GM04503 (cell line): ENCODE results near the gene DHDH.

ENCODE experiments used
- DNase-seq: peaks from one replicate; pipeline ENCODE4 v3.0.0-alpha.2; 2012; ENCODE audit warnings: low read depth

Gene DHDH

GRCh38 chr19:48950830-48951519 lies 17.5 kb downstream of the DHDH start:
- DNase-seq = no peak

GRCh38 chr19:48953141-48953540 lies 19.6 kb downstream of the DHDH start:
- no peak for DNase-seq

- DNase-seq = no peak
These were observed 20.6 kb downstream of the DHDH start for GRCh38 chr19:48953990-48954594.

GRCh38 chr19:48954595-48955307 lies 21.3 kb downstream of the DHDH start, which contains the start of gene BAX:
Gene BAX (plus strand): TSS chr19:48954875. CDS start chr19:48954929, 54 bp downstream.
- DNase-seq = peak; percentile 55

GRCh38 chr19:48955308-48955958 lies 21.9 kb downstream of the DHDH start:
- DNase-seq = no peak

GRCh38 chr19:48958006-48958405 lies 24.5 kb downstream of the DHDH start:
- DNase-seq = no peak

GRCh38 chr19:48959341-48960239 lies 26.1 kb downstream of the DHDH start:
- no peak for DNase-seq

- no peak for DNase-seq
These were observed 27.7 kb downstream of the DHDH start for GRCh38 chr19:48961051-48961649.

GRCh38 chr19:48961673-48962028 lies 28.2 kb downstream of the DHDH start:
- DNase-seq = no peak

- no peak for DNase-seq
These were observed 28.7 kb downstream of the DHDH start for GRCh38 chr19:48962029-48962848.

GRCh38 chr19:48962849-48963165 lies 29.3 kb downstream of the DHDH start:
- DNase-seq = no peak

GRCh38 chr19:48963371-48964204 lies 30.1 kb downstream of the DHDH start:
- no peak for DNase-seq

GRCh38 chr19:48964205-48965039 lies 30.9 kb downstream of the DHDH start:
- no peak for DNase-seq

GRCh38 chr19:48965040-48965805 lies 31.7 kb downstream of the DHDH start, which contains the start of gene FTL:
Gene FTL (plus strand): TSS chr19:48965309. CDS start chr19:48965508, 199 bp downstream.
- DNase-seq = peak; percentile 61

- no peak for DNase-seq
These were observed 32.5 kb downstream of the DHDH start for GRCh38 chr19:48965806-48966540.

GRCh38 chr19:48966541-48967345 lies 33.2 kb downstream of the DHDH start:
- no peak for DNase-seq
